Measurements from ENCODE around the gene CLSTN1.

The CLSTN1 gene

GRCh38 chr1:9850442-9851162, 26.8 kb upstream of the CLSTN1 start:
- DNase-seq = no peak

GRCh38 chr1:9849691-9850441, 26.1 kb upstream of the CLSTN1 start:
- DNase-seq = peak; percentile 45

- DNase-seq = no peak
Observed at GRCh38 chr1:9848022-9848421, 24.3 kb upstream of the CLSTN1 start.

- no peak for DNase-seq
Observed at GRCh38 chr1:9847269-9847668, 23.5 kb upstream of the CLSTN1 start.

- no peak for DNase-seq
Observed at GRCh38 chr1:9846611-9847171, 22.9 kb upstream of the CLSTN1 start.

GRCh38 chr1:9845914-9846313, 22.1 kb upstream of the CLSTN1 start:
- no peak for DNase-seq

- DNase-seq = no peak
Observed at GRCh38 chr1:9844756-9845155, 21.0 kb upstream of the CLSTN1 start.

GRCh38 chr1:9844106-9844505, 20.3 kb upstream of the CLSTN1 start:
- DNase-seq = no peak

- DNase-seq = peak; percentile 93
Observed at GRCh38 chr1:9843576-9843945, 19.8 kb upstream of the CLSTN1 start.

- peak; percentile 87 for DNase-seq
Observed at GRCh38 chr1:9842781-9843575, 19.2 kb upstream of the CLSTN1 start.

GRCh38 chr1:9842073-9842711, 18.4 kb upstream of the CLSTN1 start:
- peak; percentile 86 for DNase-seq

- DNase-seq = no peak
Observed at GRCh38 chr1:9841460-9841859, 17.7 kb upstream of the CLSTN1 start.

GRCh38 chr1:9840176-9840575, 16.4 kb upstream of the CLSTN1 start:
- peak; percentile 23 for DNase-seq

- DNase-seq = no peak
Observed at GRCh38 chr1:9838946-9839345, 15.2 kb upstream of the CLSTN1 start.

GRCh38 chr1:9836632-9836960, 12.8 kb upstream of the CLSTN1 start:
- DNase-seq = peak; percentile 75

GRCh38 chr1:9835758-9836631, 12.2 kb upstream of the CLSTN1 start:
- peak; percentile 15 for DNase-seq

GRCh38 chr1:9835404-9835757, 11.6 kb upstream of the CLSTN1 start:
- no peak for DNase-seq

- DNase-seq = no peak
Observed at GRCh38 chr1:9833632-9834031, 9.9 kb upstream of the CLSTN1 start.

GRCh38 chr1:9827558-9828185, 3.9 kb upstream of the CLSTN1 start:
- peak; percentile 19 for DNase-seq

GRCh38 chr1:9826616-9827015, 2.9 kb upstream of the CLSTN1 start:
- no peak for DNase-seq

GRCh38 chr1:9826087-9826486, 2.3 kb upstream of the CLSTN1 start:
- DNase-seq = no peak

Data from COR-L47 (cell line).